GDM1 (cell line): ENCODE results near the gene KCNJ14.

Source experiments
- DNase-seq: peaks from one replicate; lab custom pipeline; 2025; lab: John Stamatoyannopoulos, UW

The KCNJ14 gene

DNA sequence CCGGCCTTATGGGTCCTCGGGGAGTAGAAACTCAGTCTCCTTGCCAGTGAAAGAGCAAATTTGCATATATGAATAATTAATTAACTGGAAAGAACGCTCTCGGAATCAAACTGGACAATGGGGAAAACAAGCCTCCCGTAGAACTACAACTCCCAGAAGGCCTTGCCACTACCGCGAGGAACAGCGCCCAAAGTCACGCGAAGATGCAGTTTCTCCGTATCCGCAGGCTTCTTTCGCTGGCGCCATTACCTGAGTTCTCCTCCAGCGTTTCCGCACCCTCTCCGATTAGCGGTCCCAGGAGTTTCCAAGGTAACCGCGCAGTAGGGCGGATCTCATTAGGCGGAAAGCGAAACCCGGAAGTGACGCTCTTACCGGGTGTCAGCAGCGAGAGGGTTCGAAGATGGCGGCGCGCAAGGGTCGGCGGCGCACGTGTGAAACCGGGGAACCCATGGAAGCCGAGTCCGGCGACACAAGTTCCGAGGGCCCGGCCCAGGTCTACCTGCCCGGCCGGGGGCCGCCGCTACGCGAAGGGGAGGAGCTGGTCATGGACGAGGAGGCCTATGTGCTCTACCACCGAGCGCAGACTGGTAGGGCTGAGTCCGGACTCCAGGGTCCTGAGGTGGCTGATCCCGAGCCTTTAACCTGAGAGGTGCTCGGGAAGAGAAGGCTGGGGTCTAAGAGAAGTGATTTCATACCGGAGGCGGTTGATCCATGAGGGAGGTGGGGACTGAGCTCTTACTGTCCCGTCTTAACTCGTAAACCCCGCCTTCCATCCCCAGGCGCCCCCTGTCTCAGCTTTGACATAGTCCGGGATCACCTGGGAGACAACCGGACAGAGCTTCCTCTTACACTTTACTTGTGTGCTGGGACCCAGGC lies 9.5 kb upstream of the KCNJ14 start, which contains the start of gene GRWD1:
GRWD1 (plus strand) TSS at position 378 of the 876 bp plus-strand sequence; CDS start at position 401, 23 bp downstream.
- DNase-seq = peak; percentile 92

DNA sequence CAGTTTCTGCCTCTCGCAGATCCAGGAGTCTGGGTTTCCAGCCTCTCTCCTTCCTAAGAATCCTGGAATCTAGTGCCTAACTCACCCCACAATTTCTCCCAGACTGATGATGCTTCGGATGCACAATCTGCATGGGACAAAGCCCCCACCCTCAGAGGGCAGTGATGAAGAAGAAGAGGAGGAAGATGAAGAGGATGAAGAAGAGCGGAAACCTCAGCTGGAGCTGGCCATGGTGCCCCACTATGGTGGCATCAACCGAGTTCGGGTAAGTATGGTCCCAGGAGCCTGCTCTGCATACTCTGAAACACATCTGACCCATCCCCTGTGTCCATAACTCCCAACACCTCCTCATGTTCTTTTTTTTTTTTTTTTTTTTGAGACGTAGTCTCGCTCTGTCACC lies 8.8 kb upstream of the KCNJ14 start:
- DNase-seq = no peak

DNA sequence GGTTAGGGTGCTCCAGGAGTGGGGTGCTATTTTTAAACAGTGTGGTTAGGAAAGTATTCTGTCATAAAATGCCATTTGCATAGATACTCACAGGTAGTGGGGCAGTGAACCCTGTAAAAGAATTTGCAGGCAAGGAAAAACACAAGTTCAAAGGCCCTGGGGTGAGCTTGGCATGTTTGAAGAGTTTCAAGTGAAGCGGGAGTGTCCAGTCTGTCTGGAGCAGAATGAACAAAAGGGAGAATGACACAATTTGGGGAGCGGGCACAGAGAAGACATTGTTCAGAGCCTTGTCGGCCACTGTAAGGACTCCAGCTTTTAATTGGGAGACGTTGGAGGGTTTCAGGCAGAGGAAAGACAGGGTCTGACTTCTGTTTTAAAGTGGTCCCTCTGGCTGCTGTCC lies 6.8 kb upstream of the KCNJ14 start:
- DNase-seq = no peak

DNA sequence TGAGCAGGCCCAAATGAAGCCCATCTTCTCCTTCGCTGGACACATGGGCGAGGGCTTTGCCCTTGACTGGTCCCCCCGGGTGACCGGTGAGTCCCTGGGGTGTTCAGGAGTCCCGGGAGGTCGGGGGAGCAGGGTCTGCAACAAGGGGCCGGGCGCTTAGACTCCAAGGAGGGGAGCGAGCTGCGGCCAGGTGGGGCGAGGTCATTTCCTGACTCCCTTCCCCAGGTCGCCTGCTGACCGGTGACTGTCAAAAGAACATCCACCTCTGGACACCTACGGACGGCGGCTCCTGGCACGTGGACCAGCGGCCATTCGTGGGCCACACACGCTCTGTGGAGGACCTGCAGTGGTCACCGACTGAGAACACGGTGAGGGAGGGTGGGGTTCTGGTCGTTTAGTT lies 4.9 kb upstream of the KCNJ14 start:
- DNase-seq = no peak

DNA sequence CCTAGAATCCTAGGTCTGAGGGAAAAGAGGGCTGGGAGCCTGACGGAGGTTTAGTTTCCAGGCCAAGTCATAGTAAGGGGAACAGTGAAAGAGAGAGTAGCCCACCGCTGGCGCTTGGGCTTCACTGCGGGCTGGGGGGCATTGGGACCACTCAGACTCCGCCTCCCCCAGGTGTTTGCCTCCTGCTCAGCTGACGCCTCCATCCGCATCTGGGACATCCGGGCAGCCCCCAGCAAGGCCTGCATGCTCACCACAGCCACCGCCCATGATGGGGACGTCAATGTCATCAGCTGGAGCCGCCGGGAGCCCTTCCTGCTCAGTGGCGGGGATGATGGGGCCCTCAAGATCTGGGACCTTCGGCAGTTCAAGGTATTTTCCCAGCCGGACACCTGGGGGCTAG lies 4.5 kb upstream of the KCNJ14 start:
- DNase-seq = no peak

DNA sequence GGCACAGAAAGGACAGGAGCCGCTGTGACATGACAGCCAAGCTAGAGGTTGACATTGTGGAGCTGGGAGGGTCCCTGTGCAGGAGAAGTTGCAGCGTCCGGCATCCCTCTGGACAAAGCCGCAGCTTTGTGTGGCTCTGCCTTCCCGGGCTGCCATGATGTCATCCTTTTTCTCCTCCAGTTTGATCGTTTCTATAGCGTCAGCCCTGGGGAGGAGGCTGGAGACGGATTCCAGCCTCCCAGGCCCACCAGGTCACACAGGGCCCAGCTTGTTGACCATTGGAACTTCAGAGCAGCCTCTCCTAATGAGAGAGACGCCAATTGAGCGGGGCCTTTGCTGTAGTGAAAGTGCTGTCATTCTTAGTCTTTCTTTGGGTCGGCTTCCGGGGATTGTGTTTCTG lies 3.8 kb upstream of the KCNJ14 start:
- DNase-seq = no peak

DNA sequence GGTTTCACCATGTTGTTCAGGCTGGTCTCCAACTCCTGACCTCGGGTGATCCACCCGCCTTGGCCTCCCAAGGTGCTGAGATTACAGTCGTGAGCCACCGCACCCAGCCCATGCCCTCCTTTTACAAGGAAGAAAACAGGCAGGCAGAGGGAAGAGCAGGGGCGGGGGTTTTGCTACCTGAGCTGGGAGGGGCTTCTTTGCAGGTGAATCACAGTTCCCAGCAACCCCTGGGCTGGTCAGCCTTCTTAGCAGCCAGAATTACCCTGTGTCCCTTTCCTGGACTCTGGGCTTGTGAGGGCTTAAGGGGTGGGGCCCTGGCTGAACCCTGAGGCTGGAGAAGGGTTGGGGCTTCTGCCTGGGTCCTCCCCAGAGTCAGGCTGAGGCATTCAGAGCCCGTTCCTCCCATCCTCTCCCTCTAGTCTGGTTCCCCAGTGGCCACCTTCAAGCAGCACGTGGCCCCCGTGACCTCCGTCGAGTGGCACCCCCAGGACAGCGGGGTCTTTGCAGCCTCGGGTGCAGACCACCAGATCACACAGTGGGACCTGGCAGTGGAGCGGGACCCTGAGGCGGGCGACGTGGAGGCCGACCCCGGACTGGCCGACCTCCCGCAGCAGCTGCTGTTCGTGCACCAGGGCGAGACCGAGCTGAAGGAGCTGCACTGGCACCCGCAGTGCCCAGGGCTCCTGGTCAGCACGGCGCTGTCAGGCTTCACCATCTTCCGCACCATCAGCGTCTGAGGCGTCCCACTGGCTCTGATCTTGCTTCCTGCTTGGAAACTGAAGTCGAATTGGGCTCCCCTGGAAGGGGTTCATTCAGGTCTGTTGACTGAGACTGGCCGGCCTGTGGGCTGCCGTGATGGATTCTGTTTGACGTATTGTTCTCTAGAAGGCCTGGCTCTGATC lies 2.8 kb upstream of the KCNJ14 start:
- DNase-seq = no peak

DNA sequence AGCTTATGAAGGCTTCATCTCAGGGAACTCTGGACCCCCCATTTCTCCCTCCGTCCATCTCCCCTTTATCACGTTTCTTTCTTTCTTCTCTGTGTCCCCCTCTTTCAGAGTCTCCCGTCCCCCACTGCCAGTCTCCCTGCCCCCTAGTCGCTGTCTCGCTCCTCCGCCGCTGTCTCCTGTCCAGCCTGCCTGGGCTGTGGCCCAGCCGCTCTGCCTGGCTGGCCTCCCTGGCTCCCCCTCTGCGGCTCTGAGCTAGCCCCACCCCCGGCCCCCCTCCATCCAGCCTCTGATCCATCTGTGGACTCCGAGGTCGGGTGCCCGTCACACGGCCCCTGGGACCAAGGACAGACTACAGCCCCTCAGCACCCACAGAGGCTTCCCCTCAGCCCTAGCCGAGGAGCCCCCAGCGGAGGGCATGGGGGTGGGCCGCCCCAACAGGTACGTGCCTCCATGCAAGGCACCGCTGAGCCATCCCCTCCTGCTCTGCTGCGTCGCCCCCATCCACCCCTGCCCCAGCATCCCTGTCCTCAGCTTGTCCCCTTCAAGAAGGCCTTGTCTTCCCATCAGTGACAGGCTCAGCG lies 1.1 kb upstream of the KCNJ14 start:
- DNase-seq = no peak

DNA sequence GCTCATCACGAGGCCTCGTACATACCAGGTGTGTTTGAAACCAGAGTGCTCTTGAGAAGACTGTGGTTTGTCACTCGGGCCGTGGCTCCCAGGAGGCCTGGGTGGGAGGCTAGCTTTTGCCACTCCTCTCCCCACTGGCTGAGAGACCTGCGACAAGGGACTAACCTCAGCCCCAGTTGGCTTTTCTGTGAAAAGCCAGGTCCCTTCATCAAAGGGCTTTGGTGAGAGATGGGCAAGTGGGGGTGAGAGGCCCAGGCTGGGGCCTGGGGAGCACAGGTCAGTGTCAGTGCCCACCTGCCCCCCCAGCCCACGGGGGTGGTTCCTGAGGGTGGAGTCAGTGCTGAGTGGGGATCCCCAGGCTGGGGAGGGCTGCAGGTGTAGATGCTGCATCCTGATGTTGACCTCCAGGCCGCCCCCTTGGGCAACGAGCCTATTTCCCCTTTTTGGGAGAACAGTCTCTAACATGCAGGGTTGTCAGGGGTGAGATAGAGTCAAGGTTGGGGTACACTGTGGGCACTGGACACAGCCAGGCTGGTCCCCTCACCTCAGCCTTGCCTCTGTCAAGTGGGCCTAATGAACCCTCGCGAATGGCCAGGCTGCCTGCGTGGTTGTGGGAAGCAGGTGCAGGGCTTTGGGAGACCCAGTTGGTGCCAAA lies 661 bp downstream of the KCNJ14 start:
- DNase-seq = no peak

DNA sequence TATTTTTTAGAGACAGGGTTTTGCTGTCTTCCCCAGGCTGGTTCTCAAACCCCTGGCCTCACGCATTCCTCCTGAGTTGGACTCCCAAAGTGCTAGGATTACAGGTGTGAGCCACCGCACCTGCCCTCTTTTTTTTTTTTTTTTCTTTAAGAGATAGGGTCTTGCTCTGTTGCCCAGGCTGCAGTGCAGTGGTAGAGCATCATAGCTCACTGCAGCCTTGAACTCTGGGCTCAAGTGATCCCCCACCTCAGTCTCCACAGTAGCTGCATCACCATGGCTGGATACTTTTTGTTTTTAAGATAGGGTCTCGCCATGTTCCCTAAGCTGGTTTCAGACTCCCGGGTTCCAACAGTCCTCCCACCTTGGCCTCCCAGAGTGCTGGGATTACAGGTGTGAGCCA lies 1.5 kb downstream of the KCNJ14 start:
- DNase-seq = no peak

DNA sequence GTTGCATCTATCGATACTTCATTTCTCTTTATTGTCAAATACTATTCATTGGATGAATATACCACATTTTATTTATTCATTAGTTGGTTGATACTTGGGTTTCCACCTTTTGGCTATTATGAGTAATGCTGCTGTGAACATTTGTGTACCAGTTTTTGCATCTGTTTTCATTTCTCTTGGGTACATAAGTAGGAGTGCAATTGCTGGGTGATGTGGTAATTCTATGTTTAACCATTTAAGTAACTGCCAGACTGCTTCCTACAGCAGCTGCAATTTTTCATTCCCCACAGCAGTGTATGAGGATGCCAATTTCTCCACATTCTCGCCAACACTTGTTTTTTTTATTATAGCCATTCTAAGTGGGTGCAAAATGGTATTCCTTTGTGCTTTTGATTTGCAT lies 2.6 kb downstream of the KCNJ14 start:
- no peak for DNase-seq

DNA sequence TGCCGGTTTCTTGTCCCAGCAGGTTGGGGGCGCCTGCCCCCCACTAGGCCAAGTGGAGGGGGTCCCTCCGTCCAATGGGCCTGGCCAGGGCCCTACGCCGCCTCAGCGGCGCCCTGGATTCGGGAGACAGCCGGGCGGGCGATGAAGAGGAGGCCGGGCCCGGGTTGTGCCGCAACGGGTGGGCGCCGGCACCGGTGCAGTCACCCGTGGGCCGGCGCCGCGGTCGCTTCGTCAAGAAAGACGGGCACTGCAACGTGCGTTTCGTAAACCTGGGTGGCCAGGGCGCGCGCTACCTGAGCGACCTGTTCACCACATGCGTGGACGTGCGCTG lies 6.2 kb downstream of the KCNJ14 start:
- DNase-seq = no peak

DNA sequence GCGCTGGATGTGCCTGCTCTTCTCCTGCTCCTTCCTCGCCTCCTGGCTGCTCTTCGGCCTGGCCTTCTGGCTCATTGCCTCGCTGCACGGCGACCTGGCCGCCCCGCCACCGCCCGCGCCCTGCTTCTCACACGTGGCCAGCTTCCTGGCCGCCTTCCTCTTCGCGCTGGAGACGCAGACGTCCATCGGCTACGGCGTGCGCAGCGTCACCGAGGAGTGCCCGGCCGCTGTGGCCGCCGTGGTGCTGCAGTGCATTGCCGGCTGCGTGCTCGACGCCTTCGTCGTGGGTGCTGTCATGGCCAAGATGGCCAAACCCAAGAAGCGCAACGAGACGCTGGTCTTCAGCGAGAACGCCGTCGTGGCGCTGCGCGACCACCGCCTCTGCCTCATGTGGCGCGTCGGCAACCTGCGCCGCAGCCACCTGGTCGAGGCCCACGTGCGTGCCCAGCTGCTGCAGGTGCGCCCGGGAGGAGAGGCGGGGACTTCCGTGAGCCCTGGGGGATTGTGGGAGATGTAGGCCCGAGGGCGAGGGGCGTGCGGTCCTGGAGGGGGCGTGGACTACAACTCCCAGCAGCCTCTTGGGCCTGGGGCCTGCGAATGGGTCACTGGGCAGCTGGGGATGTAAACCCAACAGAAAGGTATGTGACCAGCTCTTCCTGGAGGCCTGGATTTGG lies 6.7 kb downstream of the KCNJ14 start:
- no peak for DNase-seq

DNA sequence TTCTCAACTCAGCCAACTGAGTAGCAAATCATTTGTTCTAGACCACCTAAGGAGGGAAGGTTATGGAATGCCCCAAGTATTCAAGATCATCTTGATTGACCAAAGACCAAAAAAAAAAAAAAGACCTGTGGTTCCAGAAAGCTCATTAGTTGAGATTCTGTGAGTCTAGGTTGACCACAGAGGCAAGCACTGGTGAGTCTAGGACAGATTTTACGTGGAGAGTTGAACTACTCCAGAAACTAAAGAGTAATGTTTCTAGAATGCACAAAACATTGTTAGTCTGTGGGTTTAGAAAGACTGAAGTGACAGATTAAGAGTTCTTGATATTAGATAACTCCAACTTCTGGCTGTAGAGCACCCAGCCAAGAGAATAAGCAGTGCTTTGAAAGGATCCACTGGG lies 9.8 kb downstream of the KCNJ14 start:
- DNase-seq = no peak

DNA sequence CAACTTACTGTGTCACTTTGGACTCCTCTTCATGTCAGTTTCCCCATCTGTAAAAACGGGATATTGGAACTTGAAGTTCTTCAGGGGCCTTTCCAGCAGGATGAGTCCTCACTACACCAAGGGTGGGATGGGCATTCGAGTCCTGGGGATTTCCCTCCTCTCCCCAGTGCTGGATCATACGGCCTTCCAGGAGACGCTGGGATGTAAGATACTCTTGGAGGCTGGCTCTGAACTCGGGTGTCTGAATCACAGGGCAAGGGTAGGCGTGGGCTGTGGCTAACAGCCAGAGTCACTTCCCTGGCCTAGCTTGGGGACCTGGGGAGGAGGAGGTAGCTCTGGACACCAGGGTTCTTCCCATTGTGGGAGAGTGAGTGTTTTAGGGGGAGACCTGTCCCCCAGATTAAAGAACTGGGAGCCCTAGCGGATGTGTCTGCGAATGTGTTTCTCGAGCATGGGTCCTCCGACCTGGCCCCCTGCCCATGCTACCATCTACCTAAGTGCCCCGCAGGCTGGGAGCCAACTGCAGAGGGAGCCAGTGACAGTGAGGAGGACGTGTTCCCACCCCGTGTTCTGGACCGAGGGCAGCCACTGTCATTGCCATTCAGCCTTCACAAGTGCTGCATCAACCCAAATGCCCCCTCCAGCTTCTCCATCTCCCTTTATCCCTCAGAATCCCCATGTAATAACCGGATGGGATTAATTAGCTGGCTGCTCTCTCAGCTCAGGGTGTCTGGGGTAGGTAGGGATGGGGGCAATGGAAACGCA lies 11.4 kb downstream of the KCNJ14 start:
- no peak for DNase-seq

DNA sequence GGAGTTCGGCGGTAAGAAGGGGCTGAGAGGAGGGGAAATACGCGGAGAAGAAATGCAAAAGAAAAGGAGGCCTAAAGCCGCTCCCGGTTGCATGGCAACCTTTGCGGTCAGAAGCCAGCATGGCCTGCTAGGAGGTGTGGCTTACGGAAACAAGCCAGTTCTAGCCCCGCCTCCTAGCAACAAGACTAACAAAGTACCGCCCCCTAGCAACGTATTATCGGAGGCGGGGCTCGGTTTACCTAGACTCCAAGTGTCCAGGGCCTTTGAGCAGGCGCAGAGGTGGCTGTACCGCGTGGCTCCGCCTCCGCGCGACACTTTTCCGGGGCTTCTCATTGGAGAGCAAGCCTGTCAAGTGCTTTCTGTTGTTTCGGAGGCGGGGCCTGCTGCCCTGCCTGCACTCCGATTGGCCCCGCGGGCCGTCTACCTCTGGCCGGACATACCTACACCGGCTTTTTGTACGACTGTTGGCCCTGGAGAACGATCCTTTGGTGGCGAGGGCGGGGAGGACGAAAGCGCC lies 13.5 kb downstream of the KCNJ14 start:
- peak; percentile 100 for DNase-seq

DNA sequence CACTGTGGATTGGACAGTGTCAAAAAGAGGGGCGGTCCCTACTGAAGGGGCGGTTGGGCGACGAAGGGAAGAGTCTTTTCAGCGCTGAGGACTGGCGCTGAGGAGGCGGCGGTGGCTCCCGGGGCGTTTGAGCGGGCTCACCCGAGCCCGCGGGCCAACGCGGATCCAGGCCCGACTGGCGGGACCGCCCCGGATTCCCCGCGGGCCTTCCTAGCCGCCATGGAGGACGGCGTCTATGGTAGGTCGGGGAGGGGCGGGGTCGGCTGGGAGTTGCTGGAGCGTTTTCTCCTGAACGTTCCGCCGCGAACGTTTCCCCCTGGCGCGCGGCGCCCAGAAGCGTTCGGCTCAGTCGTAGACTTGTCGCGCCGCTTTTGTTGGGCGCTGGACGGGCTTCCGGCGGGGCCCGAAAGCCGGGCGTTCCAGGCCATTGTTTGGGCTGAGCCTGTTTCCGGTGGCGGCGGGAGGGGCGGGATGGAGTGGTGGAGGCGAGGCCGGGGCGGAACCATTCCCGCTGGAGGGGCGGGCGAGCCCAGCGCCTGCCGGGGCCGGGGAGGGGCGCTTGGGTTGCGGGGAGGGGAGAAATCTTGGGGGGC lies 14.0 kb downstream of the KCNJ14 start, which contains the start of gene CYTH2:
CYTH2 (plus strand) TSS at position 81 of the 593 bp plus-strand sequence; CDS start at position 220, 139 bp downstream.
- peak; percentile 48 for DNase-seq

DNA sequence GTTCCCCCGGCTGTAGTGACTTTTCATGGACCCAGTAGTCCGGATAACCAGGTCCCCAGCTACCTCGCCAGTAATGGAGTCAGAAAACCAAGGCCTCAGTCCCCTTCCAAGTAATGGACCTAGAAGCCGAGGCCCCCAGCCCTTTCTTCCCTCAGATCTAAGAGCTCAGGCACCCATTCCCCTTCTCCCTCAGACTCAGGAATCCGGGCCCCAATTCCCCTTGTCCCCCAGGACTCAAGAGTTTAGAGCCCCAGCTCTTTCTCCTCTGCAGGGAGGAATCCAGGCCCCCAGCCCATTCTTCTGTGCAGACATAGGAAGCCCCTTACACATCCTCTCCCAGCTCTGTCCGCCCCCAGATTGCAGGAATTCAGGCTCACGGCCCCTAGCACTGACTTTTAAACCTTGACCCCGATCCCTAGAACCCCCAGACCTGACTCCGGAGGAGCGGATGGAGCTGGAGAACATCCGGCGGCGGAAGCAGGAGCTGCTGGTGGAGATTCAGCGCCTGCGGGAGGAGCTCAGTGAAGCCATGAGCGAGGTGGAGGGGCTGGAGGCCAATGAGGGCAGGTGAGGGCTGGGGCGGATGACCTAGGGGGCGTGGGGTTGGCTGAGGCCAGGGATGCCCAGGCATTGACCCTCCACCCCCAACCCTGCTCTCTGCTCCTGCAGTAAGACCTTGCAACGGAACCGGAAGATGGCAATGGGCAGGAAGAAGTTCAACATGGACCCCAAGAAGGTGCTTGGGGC lies 14.7 kb downstream of the KCNJ14 start:
- no peak for DNase-seq

DNA sequence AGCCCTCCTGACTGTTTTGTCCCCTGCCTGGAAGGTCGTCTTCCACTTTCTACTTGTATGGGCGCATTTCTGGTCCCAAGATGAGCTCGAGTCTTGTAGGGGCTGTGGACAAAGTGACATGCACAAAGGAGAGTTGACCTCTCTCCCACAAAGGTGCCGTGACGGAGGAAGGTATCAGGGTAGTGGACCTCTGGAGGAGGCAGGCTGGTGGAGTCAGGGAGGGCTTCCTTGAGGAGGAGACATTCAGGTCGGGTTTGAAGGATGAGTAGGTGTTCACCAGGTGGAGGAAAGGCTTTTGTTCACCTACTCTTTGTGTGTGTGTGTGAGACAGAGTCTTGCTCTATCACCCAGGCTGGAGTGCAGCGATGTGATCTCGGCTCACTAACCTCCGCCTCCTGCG lies 15.5 kb downstream of the KCNJ14 start:
- DNase-seq = no peak
